Stimulated activated naive CD8-positive, alpha-beta T cell treated with anti-CD3 and anti-CD28 coated beads, Interleukin-15, Interleukin-2, amounts not matched to agents 100 ng/mL and 50 ng/mL, for 24 hours (primary cell): Measurements from ENCODE around the gene SAMD7.

ENCODE experiments used
- H3K27ac Mint-ChIP-seq: one replicate; pipeline ENCODE4 v1.8.0; 2021; ENCODE audit warnings: mild to moderate bottlenecking, mixed read lengths
- H3K27me3 Mint-ChIP-seq: one replicate; pipeline ENCODE4 v1.8.0; 2021; ENCODE audit warnings: mixed read lengths
- H3K36me3 Mint-ChIP-seq: one replicate; pipeline ENCODE4 v1.8.0; 2021; ENCODE audit warnings: low read depth, mixed read lengths
- H3K4me1 Mint-ChIP-seq: one replicate; pipeline ENCODE4 v1.8.0; 2021; ENCODE audit warnings: low read depth, mixed read lengths
- H3K4me3 Mint-ChIP-seq: one replicate; pipeline ENCODE4 v1.8.0; 2021; ENCODE audit warnings: mild to moderate bottlenecking, mixed read lengths
- H3K9me3 Mint-ChIP-seq: one replicate; pipeline ENCODE4 v1.8.0; 2021; ENCODE audit warnings: mixed read lengths

SAMD7 gene

DNA sequence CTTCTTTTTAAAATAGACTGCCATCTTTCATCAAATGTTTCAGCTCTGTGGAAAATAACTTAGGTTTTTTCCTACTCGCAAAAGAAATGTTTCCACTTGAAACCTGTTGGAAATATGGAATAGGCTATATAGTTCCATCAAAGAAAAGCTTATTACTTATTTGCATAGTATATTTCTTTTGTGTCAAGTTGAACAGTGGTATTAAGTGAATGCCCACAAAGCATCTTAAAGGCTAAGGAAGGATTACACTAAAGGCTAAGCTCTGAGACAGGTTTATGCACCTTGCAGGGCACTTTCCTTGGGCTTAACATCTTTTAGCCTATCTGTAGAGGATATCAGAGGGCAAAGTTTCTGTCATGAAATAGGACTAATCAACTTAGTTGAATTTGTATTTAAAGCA is at the start of gene SAMD7:
TSS of gene SAMD7 (plus strand) at position 301 of the 400 bp plus-strand sequence. CDS start 7,927 bp downstream, outside the sequence.
- Mint-ChIP-seq H3K9me3 (no peaks in the 10 kb centered on the region), H3K36me3 (no peaks in the 10 kb centered on the region), H3K27ac (no peak within 1 kb of the TSS), H3K4me1 (no peaks in the 10 kb centered on the region), H3K27me3 (no peaks in the 10 kb centered on the region), H3K4me3 (no peak within 1 kb of the TSS)

DNA sequence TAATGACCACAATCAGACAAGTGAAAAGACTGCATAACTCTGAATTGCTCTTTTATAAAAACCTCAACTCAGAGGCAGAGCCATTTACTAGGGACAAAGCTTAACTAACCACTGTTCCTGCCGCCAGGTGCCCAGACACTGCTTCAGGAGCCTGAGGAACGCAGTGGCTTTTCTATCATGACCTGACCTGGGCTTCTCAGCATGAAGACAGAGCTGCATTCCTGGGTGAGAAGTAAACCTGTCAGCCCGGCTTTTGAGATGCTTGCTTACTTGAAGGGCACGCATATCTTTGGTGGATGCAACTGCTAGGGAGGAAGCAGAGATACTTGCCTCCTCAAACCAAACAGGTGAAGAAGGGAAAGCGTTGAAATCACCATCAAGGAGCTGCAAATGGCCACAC is 49.5 kb upstream of the SAMD7 start:
- Mint-ChIP-seq H3K36me3 (no peaks in the 10 kb centered on the region), H3K4me3 (no peak overlapping the region), H3K27me3 (peaks cover 7% of the 10 kb centered on the region), H3K27ac (no peak overlapping the region), H3K4me1 (peaks cover 25% of the 10 kb centered on the region), H3K9me3 (no peaks in the 10 kb centered on the region)

DNA sequence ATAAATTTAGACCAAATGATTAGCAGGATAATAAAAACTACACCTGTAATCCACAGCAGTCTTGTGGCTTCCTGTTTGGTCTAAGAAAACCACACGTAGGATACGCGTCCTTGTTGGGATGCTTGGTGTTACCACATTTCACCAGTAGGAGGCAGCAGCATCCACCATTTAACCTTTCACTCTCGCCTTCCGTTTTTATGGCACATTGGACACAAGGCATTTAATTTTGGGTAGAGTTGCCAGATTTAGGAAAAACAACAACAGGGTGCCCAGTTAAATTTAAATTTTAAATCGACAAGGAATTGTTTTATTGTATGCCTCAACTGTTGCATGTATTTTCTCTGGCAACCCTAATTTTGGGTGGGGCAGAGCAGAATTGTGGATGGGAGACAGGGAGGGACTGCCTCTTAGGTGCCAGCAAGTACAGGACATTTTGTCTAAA is 47.9 kb upstream of the SAMD7 start:
- peaks cover under 1% of the 10 kb centered on the region for H3K27me3 Mint-ChIP-seq

GRCh38 chr3:169864270-169864669 is 47.1 kb upstream of the SAMD7 start:
- Mint-ChIP-seq H3K36me3 (no peaks in the 10 kb centered on the region), H3K27ac (no peak overlapping the region), H3K9me3 (no peaks in the 10 kb centered on the region), H3K27me3 (no peaks in the 10 kb centered on the region), H3K4me3 (no peak overlapping the region), H3K4me1 (peaks cover 25% of the 10 kb centered on the region)

More for the DNA sequence above, 47.9 kb upstream of the SAMD7 start:
- Mint-ChIP-seq H3K4me1 (peaks cover 25% of the 10 kb centered on the region), H3K9me3 (no peaks in the 10 kb centered on the region), H3K36me3 (no peaks in the 10 kb centered on the region), H3K27ac (no peak overlapping the region), H3K4me3 (no peak overlapping the region)

DNA sequence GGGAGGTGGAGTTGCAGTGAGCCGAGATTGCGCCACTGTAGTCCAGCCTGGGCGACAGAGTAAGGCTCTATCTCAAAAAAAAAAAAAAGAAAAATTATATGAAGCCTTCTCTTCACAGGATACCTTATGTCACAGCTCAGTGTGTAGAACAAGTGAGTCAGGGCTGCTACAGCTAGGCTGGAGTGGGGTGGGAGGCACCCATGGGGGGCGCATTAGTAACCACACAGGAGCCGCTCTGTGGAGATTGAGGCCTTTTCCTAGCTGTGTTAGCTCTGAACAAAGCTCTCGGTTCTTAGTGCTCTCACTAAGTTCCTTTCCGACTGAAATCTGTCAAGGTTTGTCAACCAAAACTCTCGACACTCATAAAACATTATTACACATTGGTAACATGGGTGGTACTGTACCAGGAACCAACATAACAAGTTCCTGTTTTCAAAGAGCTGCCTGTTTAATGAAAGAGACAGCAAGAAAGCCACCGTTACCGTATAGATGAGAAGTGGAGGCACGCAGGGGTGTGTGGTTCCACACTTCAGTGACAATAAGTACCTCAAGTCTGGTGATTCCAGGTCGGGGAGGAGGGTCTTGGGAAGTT is 46.1 kb upstream of the SAMD7 start:
- Mint-ChIP-seq H3K9me3 (no peaks in the 10 kb centered on the region), H3K4me1 (peaks cover 25% of the 10 kb centered on the region), H3K27ac (peak overlapping the region; percentile 5), H3K4me3 (no peak overlapping the region), H3K36me3 (no peaks in the 10 kb centered on the region), H3K27me3 (no peaks in the 10 kb centered on the region)

DNA sequence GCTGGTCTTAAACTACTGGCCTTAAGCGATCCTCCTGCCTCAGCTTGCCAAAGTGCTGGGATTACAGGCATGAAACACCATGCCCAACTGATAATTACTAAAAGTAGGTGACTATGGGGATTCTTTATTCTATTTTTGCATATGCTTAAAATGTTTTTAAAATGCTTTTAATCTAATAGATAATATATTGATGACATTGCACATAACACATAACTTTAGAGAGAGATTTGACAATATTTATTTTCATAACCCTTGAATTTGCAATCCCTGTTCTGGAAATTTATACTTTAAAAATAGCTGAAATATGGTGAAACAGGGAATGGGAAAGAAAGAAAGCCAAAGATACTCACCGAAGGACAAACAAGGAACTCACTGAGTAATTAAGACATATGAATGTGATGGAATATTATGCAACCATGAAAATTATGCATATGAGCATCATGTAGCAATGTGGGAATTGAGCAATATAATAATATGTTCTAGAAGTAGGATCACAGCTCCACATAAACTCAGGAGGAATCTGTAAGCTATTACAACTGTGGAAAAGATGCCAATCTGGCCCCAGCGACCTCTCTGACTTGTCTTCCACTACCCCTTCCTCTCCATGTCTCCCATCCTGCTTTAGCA is 43.7 kb upstream of the SAMD7 start:
- no peak overlapping the region for H3K27ac Mint-ChIP-seq
- peaks cover 37% of the 10 kb centered on the region for H3K4me1 Mint-ChIP-seq

GRCh38 chr3:169868369-169868768 is 43.0 kb upstream of the SAMD7 start:
- no peaks in the 10 kb centered on the region for H3K36me3 Mint-ChIP-seq
- no peak overlapping the region for H3K4me3 Mint-ChIP-seq
- H3K27ac Mint-ChIP-seq = no peak overlapping the region
- no peaks in the 10 kb centered on the region for H3K9me3 Mint-ChIP-seq
- no peaks in the 10 kb centered on the region for H3K27me3 Mint-ChIP-seq
- H3K4me1 Mint-ChIP-seq = peaks cover 35% of the 10 kb centered on the region

More for the DNA sequence above, 43.7 kb upstream of the SAMD7 start:
- Mint-ChIP-seq H3K9me3 (no peaks in the 10 kb centered on the region), H3K4me3 (no peak overlapping the region), H3K27me3 (no peaks in the 10 kb centered on the region), H3K36me3 (no peaks in the 10 kb centered on the region)

DNA sequence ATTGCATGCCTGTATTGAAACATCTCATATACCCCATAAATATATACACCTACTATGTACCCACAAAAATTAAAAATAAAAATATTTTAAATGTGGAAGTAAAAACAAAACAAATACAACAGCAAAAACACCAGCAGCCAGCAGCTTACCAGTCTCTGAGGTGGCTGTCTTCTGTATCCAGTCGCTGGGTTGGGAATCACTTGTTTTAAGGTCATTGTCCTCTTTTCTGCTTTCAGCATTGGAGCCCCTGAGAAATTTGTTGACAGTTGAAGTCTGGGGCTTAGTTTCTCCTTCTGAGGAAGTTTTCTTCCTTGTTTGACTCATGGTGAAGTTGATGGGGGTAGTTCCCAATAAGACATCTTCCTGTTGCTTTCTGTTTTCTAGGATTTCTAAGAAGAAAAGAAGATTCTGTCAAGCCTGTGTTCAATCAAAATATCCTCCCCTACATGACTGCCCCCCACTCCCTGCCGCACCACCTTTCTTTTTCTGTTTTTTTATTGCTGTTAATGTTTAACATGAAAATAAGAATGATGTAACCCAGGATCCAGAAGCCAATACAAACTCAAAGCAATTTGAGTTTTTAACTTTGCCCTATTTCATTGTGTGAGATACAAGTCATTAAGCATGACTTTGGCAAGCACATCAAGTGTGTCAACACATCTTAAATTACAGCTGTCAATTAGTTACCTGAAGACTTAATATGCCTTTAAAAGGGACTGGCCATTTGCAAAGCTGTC is 41.7 kb upstream of the SAMD7 start, which contains the start of gene LRRC31:
TSS of gene LRRC31 (minus strand) at position 452 of the 737 bp plus-strand sequence. CDS start at position 324, 128 bp downstream.
- no peaks in the 10 kb centered on the region for H3K27me3 Mint-ChIP-seq
- no peak within 1 kb of the TSS for H3K27ac Mint-ChIP-seq
- no peaks in the 10 kb centered on the region for H3K9me3 Mint-ChIP-seq
- no peak within 1 kb of the TSS for H3K4me3 Mint-ChIP-seq
- H3K36me3 Mint-ChIP-seq = no peaks in the 10 kb centered on the region
- H3K4me1 Mint-ChIP-seq = peaks cover 24% of the 10 kb centered on the region

- peaks cover 13% of the 10 kb centered on the region for H3K4me1 Mint-ChIP-seq
- no peak overlapping the region for H3K4me3 Mint-ChIP-seq
- no peaks in the 10 kb centered on the region for H3K9me3 Mint-ChIP-seq
- no peak overlapping the region for H3K27ac Mint-ChIP-seq
- H3K36me3 Mint-ChIP-seq = no peaks in the 10 kb centered on the region
- H3K27me3 Mint-ChIP-seq = no peaks in the 10 kb centered on the region
These were observed 40.1 kb upstream of the SAMD7 start for GRCh38 chr3:169871129-169871886.

GRCh38 chr3:169879013-169879557 is 32.3 kb upstream of the SAMD7 start:
- Mint-ChIP-seq H3K36me3 (no peaks in the 10 kb centered on the region), H3K4me1 (peaks cover 3% of the 10 kb centered on the region), H3K9me3 (no peaks in the 10 kb centered on the region), H3K4me3 (no peak overlapping the region), H3K27me3 (no peaks in the 10 kb centered on the region), H3K27ac (no peak overlapping the region)

GRCh38 chr3:169879845-169880575 is 31.4 kb upstream of the SAMD7 start:
- no peaks in the 10 kb centered on the region for H3K27me3 Mint-ChIP-seq

DNA sequence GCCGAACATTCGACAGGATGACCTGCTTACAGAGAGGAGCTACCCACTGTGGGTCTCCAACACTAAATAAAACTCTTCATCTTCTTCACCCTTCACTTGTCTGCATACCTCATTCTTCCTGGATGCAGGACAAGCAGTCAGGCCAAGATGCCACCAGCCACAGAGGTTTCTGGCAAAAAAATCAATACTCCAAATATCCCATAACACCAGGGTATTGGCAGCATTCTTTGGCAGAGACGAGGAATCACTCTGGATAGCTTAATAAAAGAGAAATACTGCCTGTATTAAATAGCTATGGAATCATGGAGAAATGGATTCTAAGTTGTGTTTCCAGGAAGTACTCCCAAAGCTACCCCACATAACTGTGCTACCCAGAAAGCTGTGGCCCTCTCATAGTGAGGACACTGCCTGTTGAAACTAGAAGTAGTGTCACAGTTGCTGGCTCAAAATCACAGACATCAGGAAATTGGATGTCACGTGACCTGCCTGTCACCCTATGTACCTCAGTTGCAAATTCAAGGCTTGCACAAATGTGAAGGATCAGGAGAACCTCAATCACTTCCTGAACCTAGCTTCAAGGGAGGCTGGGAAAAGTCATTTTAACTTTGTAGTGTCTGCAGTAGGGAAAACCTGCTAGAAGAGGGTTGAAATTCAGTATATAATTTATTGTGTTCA is 30.7 kb upstream of the SAMD7 start:
- Mint-ChIP-seq H3K4me1 (peaks cover 3% of the 10 kb centered on the region), H3K27ac (no peak overlapping the region), H3K27me3 (no peaks in the 10 kb centered on the region), H3K9me3 (no peaks in the 10 kb centered on the region), H3K36me3 (no peaks in the 10 kb centered on the region), H3K4me3 (no peak overlapping the region)

More at GRCh38 chr3:169879845-169880575, 31.4 kb upstream of the SAMD7 start:
- no peak overlapping the region for H3K27ac Mint-ChIP-seq
- peaks cover 3% of the 10 kb centered on the region for H3K4me1 Mint-ChIP-seq
- H3K4me3 Mint-ChIP-seq = no peak overlapping the region
- H3K9me3 Mint-ChIP-seq = no peaks in the 10 kb centered on the region
- H3K36me3 Mint-ChIP-seq = no peaks in the 10 kb centered on the region

DNA sequence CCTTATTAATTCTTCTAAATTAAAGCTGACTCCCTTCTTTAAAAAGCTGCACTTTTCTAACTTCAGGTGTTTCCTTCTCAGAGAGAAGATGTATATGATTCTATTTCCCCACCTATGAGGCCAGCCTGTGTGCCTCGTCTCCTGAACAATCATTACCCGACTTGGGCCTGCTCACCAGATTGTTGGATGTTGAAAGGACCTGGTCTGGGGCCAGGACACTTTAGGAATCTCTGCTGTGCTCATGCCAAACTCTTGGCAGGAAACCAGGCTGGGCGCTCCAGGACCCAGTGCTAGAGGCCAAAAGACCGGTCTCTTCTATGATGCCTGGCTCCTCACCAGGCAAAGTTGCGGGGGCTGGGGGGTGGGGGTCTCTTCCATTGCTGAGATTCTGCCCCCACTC is 24.7 kb upstream of the SAMD7 start:
- Mint-ChIP-seq H3K4me1 (no peaks in the 10 kb centered on the region), H3K36me3 (no peaks in the 10 kb centered on the region), H3K27ac (no peak overlapping the region)

More for the DNA sequence above, 24.7 kb upstream of the SAMD7 start:
- Mint-ChIP-seq H3K9me3 (no peaks in the 10 kb centered on the region), H3K4me3 (no peak overlapping the region), H3K27me3 (no peaks in the 10 kb centered on the region)
